HG03135 (cell line): ENCODE data around the gene GLS.
"Not testable (repeated sequence)": the region's sequence is repeated elsewhere in the genome, so short reads cannot be mapped to it uniquely, and the experiment has no call there.

Source experiments
- ATAC-seq: cut with Tn5 transposase; IDR thresholded peaks from one replicate; pipeline ENCODE4 v1.9.1; 2021; ENCODE audit warnings: mild to moderate bottlenecking, moderate library complexity; ENCODE audit not compliant: unreplicated experiment

The GLS gene

GRCh38 chr2:190929919-190930318, 49.3 kb downstream of the GLS start:
- no peak for ATAC-seq

DNA sequence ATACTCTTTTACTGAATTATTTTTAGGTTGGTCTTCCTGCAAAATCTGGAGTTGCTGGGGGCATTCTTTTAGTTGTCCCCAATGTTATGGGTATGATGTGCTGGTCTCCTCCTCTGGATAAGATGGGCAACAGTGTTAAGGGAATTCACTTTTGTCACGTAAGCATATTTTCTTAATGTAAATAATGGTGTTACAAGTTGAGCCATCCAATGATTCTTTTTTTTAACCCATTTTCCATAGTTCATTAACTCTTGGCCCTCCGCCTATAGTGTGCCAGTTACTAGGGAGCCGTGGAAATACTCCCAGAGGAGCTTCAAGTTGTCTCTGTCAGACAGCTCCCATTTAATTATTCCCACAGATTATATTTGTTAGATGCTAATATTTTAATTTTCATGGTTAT, 49.8 kb downstream of the GLS start:
- no peak for ATAC-seq

- no peak for ATAC-seq
Measured at GRCh38 chr2:190932514-190932913, 51.9 kb downstream of the GLS start.

- ATAC-seq: no peak
Measured at GRCh38 chr2:190933361-190933760, 52.7 kb downstream of the GLS start.

- no peak for ATAC-seq
Measured at GRCh38 chr2:190935054-190935453, 54.4 kb downstream of the GLS start.

GRCh38 chr2:190938771-190939335, 58.2 kb downstream of the GLS start:
- no peak for ATAC-seq

- no peak for ATAC-seq
Measured at GRCh38 chr2:190940454-190940853, 59.8 kb downstream of the GLS start.

- no peak for ATAC-seq
Measured at GRCh38 chr2:190941571-190941970, 61.0 kb downstream of the GLS start.

DNA sequence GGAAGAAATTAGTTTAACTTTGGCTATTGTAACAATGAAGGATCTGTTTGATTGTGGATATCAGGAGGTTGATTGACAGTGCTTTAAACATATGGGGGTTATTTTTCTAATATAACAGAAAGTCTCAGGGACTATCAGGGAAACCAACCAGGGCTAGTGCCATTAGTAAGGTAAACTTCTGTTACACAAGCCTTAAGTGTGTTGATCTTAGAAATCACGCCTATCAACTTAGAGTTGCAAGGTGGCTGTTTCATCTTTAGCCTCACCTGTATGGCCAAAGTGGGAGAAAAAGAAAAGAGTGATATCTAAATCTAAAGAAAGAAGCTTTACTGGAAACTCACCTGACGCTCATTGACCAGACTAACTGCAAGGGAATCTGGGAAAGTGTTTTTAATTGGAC, 62.1 kb downstream of the GLS start:
- ATAC-seq: no peak

GRCh38 chr2:190943706-190944105, 63.1 kb downstream of the GLS start:
- no peak for ATAC-seq

DNA sequence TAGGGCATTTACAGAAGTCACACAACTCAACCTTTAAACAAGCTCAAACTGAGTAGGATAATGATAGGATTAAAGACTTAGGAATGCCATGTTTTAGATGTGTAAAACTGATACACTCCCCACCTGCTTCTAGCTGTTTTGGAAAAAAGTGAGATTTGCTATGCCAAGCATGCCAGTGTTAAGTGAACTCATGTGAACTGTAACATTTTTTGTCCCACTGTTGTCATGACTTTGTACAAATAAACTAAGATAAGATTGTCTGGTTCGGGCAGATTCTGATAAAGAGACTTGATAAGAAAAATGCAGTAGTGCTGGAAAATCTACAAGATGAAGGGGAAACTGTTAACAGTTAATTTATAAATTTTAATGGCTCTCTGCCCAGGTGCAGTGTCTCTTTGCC, 66.5 kb downstream of the GLS start:
- no peak for ATAC-seq

DNA sequence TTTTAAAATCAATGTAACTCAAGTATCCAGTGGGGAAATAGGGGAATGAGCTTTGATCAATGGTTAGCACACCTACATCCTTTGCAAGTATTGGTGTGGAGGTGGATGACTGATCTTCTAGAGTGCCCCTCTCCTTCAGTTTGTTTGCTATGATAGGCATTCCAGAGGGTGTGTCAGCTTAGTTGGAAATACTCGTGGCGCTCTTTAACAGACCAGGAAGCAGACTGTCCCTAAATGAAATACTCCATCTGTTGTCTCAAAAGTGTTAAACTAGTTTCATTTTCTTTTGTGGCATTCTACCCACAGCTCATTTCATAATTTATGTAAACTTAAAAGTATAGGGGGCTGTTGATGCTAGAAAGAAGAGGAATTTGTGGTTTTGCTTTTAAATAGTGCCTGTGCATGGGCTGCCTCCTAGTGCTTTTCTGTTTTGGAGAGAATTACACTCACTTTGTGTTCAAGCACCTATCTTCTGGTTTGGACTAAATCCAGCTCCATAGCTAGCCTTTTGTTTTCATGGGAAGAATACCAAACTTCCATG, 67.2 kb downstream of the GLS start:
- peak; percentile 78 for ATAC-seq

- no peak for ATAC-seq
Measured at GRCh38 chr2:190948671-190949070, 68.0 kb downstream of the GLS start.

- no peak for ATAC-seq
Measured at GRCh38 chr2:190950566-190950991, 70.0 kb downstream of the GLS start.

DNA sequence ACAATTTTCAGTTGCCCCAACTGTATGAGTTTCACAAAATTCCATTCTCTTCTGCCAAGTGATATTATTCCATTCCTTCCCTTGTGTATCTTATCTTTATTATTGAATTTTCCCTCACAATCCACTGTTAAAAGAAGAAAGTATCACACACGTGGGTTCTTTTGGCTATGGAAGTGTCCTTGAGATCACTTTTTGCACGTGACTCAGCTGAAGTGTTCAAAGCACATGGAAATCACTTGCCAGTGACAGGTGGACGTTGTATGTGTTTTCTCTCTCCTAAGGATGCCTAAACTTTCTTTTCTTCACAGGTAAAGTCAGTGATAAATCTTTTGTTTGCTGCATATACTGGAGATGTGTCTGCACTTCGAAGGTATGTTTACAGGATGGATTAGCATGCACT, 72.6 kb downstream of the GLS start:
- ATAC-seq: no peak

DNA sequence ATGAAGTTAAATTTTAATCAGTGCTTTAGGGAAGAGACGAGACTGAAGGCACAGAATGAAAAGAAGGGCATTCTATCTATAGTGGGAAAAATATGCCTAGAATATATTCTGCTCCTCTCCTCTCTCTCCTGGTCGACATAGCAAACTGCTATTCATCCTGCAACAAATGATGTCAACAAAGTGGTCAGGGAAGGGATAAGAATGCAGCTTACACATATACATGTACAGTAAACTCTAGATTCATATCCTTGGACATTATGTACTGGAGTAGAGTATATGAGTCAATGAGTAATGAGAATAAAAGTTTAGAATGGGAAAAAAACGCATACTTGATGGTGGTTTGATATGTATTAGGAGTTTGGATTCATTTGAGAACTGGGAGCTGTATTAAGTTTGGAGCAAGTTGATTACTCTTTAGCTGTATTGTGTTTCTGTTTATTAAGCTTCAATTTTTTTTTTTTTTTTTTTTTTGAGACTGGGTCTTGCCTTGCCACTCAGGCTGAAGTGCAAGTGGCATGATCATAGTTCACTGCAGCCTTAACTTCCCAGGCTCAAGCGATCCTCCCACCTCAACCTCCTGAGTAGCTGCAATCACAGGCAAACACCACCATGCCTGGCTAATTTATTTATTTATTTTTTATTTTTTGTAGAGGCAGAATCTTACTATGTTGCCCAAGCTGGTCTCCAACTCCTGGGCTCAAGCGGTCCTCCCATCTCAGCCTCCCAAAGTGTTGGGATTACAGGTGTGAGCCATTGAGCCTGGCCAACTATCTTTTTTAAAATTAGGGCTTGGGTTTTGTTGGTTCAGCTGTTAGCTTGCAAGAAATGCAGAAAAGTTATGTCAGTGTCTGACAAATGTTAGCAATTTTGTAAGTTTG, 79.5 kb downstream of the GLS start:
- ATAC-seq: no peak

GRCh38 chr2:190961117-190961516, 80.5 kb downstream of the GLS start:
- not testable (repeated sequence) for ATAC-seq

GRCh38 chr2:190961918-190962487, 81.4 kb downstream of the GLS start:
- no peak for ATAC-seq

GRCh38 chr2:190963088-190963487, 82.5 kb downstream of the GLS start:
- no peak for ATAC-seq

GRCh38 chr2:190964170-190964795, 83.7 kb downstream of the GLS start:
- ATAC-seq: no peak

DNA sequence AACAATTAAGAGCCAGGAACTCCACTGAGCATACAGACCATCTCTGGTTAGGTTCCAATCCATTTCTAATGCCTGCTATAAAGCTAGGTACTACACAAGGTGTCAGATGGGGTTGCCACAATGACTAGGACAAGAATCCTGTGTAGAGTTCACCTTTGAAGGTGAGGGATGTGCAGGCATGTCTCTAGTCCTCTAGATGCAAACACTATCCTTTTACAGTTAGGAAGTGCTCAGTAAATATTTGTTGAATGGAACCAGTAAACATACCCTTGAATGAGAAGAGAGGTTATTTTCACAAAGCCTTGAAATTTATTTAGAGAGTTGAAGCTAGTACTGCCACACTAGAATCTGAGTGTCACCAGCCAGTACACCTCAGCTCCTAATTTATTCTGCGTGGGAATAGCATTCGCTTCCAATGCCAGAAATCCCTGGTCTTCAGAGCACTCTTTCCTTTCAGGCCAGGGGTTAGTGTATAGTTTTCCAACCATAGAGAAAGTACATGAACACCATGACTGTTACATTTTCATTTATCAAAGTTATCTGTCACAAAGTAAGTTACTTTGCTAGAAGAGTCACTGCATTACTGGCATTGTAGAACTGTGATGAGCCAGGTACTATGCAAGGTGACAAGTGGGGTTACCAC, 85.1 kb downstream of the GLS start:
- ATAC-seq: no peak
